ENCODE measurements around the gene CROCC2.

The CROCC2 gene

DNA sequence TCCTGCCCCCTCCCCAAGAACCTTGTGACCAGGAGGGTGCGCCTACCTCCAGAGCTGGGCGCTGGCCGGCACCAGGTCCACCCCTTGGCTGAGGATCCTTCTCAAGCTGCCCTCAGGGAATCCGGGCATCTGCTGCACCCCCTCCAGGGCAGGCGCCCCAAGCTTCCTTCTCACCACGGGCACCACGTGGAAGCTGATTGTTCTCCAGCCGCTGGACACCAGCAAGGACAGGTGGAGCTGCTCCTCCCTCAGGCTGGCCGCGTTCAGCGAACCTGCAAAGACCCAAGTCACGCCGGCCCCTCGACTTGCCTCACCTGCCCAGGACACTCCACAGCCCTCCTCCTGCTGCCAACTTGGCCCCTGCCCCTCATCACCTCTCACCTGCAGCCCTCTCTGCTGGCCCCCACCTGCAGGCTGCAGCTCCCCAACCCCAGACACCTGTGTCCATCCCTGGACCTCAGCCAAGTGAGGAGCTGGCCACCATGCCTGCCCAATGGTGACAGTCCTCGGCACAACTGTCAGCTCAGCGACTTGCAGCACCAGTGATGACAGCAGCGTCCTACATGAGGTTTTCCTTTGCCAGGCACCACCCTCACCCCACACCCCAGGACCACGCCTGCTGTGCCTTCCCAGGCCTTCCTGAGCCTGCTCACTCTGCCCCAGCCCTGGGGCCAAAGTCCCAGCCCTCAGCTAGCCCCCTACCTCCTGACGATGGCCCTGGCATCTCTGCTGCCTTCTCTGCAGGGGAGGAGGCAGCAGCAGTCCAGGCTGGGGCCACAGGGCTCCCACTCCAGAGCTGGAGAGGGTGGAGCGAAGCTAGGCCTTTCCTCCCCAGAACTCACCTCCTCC is 14.4 kb upstream of the CROCC2 start:
- no peak for DNase-seq (ENCODE audit: low spot score)

DNA sequence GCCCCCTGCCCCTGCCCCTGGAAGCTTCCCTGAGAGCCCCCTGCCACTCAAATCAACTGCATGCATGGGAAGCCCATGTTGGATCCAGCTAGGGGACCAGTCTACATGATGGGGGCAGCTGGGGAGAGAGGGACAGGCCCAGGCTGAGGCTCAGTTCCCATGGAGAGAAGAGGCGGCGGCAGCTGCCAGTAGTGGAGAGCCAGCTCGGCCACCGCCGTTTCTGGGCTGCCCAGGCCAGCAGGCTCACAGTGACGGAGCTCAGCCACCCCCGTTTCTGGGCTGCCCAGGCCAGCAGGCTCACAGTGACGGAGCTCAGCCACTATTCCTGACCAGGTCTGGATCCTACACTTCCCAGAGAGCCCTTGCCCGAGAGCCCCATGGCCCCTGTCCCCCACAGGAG is 13.8 kb upstream of the CROCC2 start:
- DNase-seq (ENCODE audit: low spot score): no peak

DNA sequence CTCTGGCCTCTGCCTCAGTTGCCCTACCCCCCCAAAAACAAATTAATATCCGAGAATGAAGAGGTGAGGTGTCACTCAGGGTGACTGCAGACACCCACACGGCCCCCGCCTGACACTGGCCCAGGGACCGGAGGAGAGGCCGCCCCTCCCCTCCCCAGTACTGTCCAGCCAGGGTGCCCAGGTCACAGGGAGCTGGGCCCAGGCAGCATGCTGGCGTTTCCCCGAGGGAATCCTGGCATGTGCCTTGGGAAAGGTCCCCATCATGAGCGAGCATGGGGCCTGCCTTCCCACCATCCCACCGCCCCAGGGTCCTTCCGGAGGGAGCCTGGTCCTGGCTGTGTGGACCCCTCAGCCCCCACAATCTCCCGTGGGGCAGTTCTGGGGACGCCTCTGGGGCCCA is 13.2 kb upstream of the CROCC2 start:
- DNase-seq (ENCODE audit: low spot score): no peak

DNA sequence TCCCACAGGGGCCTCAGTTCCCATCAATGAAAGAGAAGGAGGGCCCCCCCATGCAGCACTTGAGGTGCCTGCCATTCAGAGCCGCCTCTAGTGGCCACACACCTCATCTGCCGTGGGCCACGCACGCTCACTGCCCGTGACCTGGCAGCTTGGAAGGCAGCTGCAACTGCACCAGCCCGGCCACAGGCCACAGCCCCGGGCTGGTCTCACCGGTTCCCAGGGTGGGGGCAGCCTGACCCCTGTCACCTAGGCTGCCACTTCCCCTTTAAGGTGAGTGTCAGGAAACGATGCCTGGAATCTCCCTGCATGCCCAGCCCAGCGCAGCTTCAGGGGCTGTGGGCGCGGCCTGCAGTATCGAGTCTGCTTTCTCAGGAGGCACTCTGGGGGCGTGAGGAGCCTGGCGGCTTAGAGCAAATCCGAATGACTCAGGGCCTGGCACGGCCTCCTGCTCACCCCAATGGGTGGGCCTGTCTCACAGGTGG is 12.7 kb upstream of the CROCC2 start:
- no peak for DNase-seq (ENCODE audit: low spot score)

DNA sequence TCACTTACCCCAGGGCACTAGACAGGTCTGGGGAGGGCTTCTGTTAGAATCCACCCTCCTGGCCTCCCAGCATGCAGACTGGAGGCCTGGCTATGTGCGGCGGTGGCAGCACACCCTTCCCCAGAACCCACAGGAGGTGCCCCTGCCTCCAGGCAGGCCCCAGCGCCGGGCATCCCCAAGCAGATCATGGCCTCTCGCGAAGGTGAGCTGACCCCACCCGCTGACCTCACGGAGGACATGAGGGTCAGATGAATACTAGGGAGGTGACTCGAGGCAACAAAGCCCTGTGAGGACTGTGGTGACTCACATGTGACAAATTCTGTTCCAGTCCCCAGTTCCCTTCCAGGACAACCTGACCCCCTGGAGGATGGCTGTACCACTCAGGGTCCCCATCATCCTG is 12.1 kb upstream of the CROCC2 start:
- DNase-seq (ENCODE audit: low spot score): no peak

DNA sequence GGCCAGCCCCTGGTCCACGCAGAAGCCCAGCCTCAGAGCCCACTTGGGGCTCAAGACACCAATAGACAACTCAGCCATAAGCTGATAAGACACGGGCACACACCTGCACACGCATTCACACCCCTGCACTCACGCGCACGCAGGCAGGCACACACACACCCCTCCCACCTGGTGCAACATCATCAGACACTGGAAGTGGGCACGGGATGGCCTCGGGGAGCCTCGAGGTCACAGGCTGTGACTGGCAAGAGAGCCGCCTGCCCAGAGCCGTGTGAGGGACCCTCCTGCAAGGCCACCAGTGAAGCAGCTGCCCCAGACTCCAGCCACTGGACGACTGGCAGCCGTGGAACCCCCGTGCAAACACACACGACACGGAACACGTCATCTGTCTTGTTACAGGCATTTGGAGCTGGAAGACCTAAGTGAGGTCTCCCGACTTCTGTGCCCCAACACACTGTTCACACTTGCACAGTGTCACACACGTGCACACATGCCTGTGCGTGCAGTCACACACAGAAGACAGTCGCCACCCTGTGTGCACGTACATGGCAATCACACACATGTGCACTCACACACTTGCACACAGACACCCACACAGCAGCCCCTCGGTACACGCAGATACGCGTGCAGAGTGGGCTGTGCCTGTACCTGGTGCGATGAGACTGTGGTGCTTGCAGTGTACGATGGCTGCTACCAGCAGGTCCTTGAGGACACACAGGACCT is 11.1 kb upstream of the CROCC2 start:
- no peak for DNase-seq (ENCODE audit: low spot score)

DNA sequence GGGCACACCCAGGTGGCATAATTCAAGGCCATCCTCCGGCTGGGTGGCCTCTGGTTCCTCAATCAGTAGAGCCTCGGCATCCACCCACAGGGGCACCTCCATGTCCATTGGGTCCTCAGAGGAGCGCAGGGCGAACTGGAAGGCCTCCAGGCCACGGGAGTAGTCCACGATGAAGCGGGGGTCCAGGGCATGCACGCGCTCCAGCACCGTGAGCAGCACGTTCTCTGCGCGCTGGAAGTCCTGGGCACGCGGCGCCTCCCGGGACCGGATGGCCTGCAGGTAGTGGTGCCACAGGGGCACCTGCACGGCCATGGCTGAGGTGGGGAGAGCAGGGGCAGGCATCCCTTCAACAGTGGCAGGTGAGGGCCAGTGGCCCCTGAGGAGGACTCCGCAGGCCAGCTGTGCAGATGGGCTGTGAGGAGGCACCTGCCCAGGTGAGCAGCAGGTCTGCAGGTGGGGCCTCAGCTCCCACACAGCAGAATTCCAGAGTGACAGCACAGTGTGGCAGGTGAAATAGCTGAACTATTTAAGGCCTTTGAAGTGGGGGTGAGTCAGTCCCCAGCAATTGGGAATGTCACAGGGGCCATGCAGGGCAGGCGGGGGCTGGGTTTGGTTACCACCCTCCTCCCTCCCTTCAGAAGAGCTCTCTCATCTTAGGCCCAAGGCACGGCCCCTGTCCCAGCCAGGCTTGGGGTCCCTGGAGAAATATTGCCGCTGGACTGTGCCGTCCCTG is 10.3 kb upstream of the CROCC2 start, which contains the start of gene MAB21L4:
Gene MAB21L4, minus strand, starts transcription at position 501 of the 733 bp plus-strand sequence. Its CDS starts 159 bp downstream, at position 342.
- no peak for DNase-seq (ENCODE audit: low spot score)

DNA sequence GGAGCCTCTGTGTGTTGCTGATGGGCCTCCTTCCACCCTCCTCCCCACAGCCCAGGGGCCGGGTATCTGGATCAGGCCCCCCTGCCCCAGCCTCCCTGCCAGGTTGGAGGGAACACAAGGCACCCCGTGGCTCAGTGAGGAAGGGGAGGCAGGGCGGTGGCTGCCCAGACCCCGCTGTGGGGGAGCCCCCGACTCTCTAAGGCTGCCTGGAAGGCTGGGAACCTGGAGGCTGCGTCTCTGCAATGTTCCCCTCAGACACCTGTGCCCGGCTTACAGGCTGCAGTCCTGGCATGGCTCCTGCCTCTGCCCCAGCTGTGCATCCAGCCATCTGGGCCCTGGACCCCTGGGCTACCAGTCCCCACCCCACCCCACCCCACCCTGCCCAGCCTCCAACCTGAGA is 9.7 kb upstream of the CROCC2 start:
- no peak for DNase-seq (ENCODE audit: low spot score)

DNA sequence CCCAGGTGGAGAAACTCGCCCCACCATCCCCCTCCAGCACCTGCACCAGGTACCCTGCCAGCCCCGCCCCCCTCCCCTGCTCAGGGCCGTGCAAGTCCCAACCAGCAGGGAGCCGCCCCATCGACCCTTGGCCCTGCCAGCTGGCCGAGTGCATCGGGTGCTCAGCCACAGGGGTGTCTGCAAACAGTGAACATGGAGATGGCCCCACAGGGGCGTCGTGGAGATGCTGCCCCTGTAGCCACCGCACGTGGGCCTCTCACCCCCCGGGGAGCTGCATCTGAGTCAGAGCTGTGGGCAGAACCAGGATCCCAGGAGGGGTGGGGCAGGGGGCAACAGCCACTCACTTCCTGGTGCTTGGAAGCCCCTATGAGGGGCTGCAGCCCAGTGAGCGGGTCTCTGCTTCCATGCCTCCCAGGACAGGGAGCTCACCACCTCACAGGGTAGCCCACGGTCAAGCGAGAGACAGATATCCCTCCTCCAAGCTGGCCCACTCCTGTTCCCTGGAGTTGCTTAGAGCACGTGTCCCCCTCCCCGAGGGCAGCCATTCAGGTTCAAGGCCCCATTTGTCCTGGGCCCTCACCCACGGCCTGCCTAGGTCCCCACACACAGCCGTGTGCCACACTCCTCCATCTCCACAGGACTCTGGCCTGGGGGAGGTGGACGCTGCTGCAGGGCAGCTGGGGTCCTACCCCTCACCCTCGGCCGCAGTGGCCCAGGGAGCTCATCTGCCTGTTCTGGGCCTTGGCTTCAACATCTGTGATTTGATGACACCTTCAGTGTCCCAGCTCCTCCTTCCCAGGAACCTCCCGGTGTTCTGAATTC is 9.1 kb upstream of the CROCC2 start:
- DNase-seq (ENCODE audit: low spot score): peak; percentile 15

DNA sequence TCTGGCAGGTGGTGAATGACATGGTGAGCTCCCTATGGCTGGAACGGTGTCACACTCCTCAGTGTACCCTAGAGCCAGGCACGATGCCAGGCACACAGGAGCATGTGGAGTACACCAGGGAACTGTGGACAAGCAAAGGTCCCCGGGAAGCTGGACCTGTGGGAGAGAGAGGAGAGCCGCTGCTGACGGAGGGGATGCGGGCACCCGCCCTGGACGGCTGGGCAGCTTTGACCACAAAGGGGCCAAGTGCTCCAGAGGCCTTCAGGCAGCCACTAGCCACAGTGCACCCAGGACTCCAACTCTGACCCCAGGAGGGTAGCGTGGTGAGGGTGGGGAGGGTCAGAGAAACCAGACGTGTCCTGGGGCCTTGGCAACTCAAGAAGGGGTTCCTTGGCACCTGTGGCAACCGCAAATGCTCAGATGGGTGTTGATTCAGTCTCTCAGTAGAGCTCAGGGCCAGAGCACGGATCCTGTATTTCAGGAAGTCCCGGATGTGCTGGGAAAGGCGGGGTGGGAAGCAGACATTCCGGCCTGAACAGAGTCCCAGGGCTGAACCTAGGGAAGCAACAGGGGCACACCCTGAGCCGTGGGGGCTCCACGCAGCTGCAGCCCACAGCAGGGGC is 7.9 kb upstream of the CROCC2 start:
- DNase-seq (ENCODE audit: low spot score): no peak

DNA sequence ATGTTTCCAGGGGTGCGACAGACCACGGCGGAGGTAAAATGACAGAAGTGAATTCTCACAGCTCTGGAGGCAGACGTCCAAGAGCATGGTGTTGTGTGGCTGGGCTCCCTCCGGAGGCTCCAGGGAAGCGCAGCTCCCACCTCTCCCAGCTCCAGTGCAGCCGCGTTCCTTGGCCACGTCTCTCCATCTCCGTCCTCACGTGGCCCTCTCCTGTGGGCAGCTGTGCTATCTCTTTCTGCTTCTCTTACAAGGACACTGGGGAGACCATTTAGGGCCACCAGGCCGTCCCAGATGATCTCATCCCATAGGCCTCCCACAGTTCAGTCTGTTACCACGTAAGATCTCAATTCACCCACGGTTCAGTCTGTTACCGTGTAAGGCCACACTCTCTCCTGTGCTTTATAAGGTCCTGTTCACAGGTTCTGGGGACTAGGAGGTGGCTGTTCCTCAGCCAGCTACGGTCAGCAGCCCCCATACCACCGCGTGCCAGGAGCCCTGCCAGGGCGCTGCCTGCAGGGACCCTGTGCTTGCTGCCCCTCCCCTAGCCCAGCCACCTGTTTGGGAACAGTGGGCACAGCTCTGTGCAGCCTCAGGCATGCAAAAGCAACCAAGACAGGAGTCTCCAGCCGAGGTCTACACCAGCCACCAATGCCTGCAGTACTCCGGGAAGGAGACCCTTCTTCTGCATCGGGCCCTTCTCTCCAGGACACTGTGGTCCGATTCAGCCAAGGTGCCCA is 7.2 kb upstream of the CROCC2 start:
- DNase-seq (ENCODE audit: low spot score): no peak

DNA sequence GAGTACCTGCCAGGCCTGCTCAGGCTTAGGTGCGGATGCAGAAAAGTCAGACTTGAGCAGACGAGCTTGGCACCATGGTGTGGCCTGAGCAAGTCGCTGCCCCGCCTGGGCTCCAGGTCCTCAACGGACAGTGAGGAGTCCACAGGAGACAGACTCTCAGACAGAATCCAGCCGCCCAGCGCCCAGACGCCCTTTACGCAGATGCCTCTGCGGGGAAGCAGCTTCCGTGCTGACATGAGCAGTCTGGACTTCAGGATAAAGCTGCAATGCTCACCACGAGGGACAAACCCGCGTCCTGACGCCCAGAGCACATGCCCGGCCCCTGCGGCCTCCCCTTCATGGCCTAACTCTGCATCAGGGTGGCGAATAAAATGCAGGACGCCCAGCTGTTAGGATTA is 6.7 kb upstream of the CROCC2 start:
- no peak for DNase-seq (ENCODE audit: low spot score)

DNA sequence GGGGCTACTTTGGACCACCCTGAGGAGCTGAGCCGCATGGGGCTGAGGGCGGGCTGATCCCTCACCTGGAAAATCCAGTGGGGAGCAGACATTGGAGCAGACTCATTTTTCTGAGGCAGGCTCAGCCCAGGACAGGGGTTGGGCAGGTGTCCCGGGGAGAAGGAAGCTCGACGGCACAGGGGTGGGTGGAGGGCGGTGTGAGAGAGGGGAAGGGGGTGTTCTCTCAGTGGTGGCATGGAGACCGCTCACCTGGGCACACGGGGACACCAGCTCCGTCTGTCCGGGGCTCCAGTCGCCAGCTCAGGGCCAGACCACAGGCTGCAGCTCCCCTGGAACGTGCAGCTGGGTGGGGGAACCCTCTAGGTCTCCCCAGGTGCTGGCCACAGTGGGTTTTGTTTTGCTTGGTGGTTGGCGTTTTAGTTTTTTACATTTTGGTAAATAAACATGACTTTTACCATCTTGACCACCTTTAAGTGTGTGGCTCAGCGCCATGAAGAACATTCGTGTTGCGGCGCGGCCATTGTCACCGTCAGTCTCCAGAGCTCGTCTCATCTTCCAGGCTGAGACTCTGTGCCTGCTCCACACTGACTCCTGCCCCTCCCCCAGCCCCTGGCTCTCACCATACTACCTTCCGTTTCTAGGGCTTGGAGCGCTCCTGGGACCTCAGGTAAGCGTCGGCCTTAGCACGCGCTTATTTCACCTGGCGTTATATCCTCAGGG is 5.8 kb upstream of the CROCC2 start:
- no peak for DNase-seq (ENCODE audit: low spot score)

DNA sequence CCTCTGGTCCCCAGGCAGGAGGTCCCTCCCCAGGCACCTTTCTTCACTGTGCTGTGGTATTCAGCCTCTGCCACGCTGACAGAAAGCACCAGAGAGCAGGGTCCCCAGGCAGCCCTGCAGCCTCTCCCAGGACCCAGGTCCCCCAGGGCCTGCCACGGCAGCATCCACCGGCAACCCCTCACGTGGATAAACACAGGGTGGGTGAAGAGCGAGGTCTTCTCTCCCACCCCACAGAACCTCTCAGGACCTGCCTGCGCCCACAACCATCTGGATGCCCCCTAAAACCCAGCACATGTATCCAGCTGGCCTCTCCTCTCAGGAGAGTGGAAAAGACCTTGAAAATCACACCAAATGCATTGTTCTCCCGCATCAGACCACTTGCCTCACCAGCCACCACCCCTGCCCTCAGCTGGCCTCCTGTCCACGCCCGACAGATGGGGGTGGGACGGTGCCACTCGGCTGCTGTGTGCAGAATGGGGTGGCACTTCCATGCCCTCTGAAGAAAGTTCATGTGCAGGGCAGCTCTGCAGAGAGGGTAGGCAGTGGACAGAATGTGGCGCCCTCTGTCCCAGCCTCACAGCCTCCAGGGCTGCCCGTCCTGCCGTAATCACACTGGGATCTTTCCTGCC is 4.0 kb upstream of the CROCC2 start:
- DNase-seq (ENCODE audit: low spot score): no peak

DNA sequence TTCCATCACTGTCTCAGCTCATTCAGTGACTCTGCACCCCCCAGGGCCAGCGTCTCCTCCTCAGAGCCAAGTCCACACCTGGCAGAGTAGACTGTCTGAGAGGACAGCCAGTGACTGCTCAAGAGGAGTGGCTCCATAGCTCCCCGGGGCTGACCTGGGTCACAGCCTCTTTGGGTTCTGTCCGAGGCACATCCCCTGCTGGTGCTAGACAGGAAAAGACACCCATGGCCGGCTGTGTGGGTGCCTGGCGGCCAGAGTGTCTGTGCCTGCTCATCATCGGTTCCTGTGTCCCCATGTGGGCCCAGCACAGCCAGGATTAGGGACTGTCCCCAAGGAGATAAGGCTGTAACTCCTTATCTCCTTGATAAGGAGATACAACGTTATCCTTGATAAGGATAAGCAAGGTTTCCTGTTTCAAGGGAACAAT is 3.5 kb upstream of the CROCC2 start:
- DNase-seq (ENCODE audit: low spot score): no peak

DNA sequence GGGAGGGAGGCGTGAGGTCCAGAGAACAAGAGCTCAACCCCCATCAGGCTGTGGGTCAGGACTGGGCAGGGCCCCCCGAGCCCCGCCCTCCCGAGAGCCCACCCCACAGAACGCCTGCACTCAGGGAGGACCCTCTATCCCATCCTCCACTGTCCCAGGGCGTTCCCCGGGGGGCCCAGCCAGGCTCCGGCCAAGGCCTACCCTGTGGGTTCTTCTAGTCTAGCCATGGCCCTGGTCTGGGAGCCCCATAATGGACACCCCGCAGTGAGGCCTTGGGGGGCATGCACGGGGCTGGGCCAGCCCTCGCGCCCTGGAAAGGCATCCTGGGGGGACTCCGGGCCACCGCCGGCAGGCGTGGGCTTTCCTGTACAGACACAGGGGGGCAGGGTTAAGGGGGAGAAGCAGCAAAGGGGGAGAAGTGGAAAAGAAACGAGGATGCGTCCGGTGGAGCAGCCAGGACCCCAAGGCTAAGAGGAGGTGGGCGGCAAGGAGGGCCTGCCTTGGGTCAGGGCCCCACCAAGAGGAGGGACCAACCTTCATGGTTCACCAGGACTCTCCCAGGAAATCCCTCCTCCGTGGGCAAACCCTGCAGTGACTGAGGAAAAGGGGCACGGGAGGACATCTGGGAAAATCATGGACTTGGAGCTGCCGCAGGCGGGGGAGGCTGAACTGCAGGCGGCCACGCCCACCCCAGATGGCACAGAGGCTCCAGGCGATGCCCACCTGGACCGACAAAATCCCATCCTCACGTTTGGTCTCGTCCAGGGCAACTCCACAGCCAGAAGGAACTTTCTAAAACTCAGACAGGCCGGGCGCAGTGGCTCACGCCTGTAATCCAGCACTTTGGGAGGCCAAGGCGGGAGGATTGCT is 2.7 kb upstream of the CROCC2 start:
- DNase-seq (ENCODE audit: low spot score): no peak

DNA sequence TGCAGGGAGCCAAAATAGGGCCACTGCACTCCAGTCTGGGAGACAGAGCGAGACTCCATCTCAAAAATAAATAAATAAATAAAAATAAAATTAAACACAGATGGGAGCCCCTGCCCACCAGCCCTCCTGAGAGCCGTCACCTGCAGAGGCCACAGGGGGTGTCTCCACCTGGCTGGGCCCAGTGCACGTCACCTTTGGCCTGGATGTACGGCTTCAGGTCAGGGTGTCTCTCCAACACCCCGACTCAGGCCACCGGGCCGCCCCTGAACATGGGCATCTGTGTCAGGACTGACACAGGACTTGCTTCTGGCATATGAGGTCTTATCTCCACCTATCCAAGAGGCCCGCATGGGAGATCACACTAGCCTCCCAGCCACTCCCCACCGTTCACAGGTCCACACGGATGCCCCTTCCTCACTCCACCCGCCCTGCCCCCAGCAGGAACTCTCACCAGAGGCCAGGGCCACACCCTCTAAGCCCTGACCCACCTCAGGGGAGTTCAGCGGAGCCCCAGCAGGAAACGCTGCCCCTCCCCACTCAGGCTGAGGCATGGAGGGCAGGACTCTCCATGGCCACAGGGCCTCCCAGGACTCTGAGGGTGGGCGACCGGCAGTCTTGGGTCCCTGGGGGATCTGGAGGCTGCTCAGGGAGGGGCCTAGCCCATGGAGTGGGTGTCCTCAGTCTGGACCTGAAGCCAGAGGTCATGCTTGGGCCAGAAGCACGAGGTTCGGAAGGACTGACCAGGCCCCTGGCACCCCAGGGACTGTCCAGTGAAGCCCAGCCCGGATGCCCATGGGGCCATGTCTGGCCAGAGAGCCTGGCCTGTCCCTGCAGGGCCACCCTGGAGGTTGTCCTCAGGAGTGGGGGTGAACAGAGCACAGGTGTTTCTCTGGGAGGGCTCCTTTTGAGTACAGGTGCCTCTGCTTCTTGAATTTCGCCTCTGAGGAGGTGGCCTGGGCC is 1.6 kb upstream of the CROCC2 start:
- no peak for DNase-seq (ENCODE audit: low spot score)

Data from NAMALWA (cell line).